Measurements from ENCODE around the gene AMBRA1.

AMBRA1 gene, protein sequence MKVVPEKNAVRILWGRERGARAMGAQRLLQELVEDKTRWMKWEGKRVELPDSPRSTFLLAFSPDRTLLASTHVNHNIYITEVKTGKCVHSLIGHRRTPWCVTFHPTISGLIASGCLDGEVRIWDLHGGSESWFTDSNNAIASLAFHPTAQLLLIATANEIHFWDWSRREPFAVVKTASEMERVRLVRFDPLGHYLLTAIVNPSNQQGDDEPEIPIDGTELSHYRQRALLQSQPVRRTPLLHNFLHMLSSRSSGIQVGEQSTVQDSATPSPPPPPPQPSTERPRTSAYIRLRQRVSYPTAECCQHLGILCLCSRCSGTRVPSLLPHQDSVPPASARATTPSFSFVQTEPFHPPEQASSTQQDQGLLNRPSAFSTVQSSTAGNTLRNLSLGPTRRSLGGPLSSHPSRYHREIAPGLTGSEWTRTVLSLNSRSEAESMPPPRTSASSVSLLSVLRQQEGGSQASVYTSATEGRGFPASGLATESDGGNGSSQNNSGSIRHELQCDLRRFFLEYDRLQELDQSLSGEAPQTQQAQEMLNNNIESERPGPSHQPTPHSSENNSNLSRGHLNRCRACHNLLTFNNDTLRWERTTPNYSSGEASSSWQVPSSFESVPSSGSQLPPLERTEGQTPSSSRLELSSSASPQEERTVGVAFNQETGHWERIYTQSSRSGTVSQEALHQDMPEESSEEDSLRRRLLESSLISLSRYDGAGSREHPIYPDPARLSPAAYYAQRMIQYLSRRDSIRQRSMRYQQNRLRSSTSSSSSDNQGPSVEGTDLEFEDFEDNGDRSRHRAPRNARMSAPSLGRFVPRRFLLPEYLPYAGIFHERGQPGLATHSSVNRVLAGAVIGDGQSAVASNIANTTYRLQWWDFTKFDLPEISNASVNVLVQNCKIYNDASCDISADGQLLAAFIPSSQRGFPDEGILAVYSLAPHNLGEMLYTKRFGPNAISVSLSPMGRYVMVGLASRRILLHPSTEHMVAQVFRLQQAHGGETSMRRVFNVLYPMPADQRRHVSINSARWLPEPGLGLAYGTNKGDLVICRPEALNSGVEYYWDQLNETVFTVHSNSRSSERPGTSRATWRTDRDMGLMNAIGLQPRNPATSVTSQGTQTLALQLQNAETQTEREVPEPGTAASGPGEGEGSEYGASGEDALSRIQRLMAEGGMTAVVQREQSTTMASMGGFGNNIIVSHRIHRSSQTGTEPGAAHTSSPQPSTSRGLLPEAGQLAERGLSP (N-terminal part only)

DNA sequence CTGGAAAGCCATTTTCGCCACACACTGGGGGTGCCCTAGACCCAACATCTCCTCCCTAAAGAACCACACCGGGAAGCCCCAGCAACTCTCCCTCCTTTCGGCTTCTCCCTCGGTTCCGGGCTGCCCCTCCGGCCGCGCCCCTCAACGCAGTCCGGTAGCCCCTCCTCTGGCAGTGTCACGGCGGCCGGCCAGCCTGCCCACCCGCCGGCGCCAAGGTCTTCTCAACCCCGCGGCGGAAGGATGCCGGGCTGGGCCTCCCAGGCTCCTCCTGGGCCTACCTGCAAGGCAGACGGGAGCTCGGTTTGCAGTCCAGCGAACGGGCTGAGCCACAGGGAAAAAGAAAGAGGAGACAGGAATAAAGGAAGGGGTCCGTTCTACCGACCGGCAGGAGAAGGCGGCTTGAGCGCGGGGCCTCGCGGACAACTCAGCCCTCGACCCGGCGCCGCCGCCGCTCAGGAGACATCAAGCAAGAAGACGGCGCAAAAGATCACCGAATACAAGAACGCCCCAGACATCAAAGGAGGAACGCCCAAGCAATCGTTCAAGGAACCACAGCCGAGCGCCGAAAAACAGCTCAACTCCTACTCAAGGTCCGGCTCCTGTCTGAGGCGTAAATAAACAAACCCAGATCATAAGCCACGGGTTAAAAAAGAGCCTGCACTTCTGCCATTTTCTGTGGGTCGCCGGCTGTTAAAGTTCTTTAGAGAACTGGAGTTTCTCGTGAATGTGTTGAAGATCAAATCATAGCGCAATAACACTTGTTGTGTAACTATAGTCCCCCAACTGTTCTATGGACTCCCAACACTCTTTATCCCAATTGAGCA is at the start of gene AMBRA1:
Gene AMBRA1 (minus strand): TSS at position 474 of the 824 bp plus-strand sequence. CDS start 45,643 bp downstream, outside the sequence.
- DNase-seq = peak; percentile 88 to 93

DNA sequence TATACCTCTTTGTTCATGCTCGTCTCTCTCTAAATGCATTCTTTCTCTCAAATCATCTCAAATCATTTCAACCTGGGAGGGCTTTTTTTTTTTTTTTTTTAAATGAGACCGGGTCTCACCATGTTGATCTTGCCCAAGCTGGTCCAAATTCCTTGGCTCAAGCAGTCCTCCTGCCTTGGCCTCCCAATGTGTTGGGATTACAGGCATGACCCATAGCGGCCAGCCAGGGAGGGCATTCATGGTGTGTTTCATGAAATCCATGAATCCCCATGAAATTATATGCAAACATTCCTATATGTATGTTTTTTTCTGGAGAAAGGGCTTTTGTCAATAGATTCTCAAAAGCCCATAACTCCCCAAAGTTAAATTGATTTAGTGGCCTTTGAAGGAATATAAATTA is 49.7 kb upstream of the AMBRA1 start:
- DNase-seq = no peak

DNA sequence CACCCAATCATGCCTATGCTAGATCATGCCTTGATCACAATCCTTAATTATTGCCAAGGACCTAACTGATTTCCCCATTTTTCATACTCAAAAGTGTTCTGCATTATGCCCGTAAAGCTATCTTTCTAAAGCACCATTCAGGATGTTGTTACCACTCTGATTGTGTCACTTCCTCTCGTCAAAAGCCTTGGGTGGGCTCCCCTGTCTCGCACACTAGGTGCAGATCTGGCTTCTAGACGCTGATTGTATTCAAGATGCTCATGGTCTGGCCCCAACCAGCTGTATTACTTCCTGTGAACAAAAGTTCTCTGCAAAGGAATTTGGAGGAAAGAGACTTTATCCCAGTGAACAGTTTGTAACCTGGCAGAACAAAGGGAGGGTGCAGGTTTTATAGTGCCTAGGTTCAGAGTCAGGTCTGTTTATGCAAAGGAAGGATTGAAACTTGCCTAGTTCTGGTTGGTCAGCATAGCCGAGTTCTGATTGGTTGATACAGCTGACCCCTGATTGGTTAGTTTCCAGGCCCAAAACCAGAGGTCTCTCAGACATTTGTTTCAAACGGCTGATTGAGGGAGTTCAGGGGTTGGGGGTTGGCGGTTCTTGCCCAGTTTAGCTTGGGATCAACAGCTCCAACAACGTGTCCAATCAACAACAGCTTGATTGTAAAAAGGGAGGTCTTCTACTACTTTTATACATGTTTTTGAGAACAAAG is 49.0 kb upstream of the AMBRA1 start:
- no peak for DNase-seq

DNA sequence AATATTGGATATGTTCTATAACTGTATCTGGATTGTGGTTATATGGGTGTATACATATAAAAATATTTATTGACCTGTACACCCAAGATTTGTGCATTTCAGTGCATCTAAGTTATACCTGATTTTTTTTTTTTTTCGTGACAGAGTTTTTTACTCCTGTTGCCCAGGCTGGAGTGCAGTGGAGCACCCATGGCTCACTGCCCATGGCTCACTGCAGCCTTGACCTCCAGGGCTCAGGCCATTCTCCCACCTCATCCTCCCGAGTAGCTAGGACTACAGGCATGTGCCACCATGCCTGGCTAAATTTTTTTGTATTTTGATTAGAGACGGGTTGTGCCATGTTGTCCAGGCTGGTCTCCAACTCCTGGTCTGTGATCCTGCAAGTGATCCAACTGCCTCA is 47.8 kb upstream of the AMBRA1 start:
- DNase-seq = no peak

DNA sequence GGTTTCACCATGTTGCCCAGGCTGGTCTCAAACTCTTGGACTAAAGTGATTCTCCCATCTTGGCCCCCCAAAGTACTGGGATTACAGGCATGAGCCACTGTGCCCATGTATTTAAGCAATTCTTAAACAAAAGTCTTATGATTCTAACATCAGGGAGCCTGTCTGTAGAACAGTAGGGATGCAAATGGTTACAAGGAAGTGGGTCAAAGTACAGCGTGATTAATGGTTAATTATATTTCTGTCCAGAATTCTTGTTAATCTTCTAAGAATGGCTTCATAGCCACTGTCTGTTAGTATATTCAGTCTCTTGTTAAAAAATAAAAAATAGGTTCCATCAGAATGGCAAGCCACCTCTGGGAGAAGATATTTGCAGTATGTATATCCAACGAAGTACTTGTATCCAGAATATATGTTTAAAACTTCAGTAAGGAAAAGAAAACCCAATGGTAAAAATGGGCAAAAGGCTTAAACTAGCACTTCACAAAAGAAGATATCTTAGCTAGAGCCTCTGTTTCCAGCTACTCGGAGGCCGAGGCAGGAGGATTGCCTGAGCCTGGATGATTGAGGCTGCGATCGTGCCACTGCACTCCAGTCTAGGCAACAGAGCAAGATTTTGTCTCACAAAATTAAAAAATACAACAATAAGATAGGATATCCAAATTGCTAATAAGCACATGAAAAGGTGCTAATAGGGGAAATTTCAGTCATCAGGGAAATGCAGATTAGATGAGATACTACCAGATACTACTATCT is 46.4 kb upstream of the AMBRA1 start:
- no peak for DNase-seq

DNA sequence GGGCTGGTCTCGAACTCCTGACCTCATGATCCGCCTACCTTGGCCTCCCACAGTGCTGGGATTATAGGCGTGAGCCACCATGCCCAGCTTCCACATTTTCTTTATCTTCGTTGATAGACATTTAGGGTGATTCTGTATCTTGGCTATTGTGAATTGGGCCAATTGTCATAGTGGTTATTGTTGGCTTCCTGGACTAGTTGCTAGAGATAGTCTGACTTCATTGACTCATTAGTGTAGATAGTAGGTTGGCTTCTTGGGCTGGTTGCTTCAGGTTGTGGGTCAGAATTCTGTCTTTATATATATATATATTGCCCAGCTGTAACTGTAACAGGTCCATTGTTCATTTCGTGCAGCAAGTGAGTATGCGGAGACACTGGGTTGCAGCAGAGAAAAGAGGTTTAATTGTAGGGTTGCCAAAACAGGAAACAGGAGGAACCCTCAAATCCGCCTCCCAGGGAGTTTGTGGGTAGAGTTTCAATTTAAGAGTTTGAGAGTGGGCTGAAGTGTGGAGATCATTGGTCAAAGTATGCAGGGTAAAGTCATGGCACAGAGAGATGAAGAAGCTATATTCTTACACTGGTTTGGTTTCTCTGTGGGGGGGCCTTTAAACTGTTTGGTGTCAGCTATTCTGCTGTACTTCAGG is 45.5 kb upstream of the AMBRA1 start:
- DNase-seq = no peak

DNA sequence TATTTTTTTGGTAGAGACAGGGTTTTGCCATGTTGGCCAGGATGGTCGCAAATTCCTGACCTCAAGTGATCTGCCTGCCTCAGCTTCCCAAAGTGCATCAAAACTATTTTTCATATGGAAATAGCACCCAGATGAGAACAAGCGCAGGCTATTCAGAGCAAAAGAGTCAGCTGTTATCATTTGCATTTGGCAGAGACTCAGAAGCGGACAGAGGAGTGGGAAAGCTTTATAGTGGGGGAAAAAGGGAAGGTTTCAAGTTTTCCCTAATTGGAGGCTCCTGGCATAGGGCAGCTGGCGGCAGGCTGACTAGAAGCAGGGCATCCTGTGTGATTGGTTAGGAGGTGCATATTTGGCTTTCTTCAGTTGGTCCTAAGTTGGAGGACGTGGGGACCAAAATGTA is 43.7 kb upstream of the AMBRA1 start:
- no peak for DNase-seq

DNA sequence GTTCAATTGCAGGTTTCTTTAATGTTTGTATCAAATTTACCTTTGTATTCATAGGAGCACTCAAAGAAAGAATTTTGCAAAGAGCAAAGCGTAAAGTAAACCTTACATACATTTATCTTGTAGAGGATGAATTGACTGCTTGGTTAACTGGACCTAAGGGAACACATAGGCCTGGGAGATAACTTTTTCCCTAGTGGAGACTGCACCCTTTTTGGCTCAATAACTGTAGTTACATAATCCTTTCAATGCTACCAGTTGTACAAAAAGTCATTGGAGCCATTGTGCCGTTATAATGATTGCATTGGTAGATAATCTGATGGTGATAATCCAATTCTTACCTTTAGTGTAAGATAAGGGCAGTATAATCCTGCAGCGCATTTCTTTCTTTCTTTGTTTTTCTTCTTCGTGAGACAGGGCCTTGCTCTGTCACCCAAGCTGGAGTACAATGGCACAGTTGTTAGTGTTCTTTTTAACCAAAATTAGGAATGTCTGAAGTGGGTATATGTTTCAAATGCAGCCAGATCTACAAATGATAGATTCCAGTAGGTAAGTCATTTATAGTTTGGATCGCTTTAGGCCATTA is 41.8 kb upstream of the AMBRA1 start:
- DNase-seq = no peak

DNA sequence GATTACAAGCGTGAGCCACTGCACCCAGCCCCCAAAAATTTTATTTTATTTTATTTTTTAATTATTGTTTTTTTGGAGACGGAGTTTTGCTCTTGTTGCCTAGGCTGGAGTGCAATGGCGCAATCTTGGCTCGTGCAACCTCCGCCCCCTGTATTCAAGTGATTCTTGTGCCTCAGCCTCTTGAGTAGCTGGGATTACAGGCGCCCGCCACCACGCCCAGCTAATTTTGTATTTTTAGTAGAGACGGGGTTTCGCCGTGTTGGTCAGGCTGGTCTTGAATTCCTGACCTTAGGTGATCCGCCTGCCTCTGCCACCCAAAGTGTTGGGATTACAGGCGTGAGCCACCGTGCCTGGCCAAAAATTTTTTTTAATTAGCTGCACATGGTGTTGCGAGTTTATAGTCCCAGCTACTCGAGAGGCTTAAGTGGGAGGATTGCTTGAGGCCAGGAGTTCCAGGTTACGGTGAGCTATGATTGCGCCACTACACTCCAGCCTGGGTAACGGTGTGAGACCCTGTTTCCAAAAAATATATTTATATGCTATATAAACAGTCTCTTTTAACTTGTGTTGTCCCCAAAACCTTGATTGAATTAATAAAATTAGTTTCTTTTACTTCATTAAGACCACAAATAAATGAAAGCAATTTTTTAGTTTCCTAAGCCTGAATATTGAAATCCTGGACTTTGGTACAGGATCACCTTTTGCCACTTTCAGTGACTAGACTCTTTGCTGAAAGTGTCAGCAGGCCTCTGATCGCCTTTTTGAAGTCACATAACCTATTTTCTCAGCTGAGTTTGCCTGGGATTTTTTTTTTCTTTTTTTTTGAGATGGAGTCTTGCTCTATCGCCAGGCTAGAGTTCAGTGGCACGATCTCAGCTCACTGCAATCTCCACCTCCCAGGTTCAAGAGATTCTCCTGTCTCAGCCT is 39.7 kb upstream of the AMBRA1 start:
- no peak for DNase-seq

DNA sequence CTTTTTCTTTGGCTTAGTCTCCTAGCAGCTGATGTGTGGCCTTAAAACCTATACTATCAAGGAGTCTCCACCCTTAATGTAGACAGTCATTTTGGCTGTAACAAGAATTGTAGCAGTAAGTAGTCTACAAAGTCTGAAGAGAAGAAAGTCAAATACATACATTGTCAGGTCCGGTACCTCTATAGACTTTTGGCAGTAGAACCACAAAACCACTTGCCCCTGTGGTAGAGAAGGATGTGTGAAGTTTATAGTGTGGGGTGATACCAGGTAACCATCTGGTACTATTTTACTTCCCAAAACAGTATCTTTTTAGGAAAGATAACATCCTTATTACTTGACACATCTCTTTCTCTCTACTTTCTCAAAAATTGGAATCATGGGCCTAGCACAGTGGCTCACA is 38.7 kb upstream of the AMBRA1 start:
- no peak for DNase-seq

DNA sequence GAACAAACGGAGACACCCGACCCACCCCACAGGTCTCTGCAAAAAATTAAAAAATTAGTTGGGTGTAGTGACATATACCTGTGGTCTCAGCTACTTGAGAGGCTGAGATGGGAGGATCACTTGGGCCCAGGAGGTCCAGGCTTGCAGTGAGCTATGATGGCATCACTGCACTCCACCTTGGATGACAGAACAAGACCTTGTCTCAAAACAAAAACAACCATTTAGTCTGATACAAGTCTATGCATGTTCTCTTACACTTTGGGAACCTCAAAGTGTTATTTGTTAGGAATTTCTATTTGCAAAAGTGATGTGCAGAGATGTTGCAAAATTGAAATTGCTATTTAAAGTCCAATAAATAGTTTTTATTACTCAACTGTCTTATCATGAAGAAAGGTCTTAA is 37.9 kb upstream of the AMBRA1 start:
- no peak for DNase-seq

DNA sequence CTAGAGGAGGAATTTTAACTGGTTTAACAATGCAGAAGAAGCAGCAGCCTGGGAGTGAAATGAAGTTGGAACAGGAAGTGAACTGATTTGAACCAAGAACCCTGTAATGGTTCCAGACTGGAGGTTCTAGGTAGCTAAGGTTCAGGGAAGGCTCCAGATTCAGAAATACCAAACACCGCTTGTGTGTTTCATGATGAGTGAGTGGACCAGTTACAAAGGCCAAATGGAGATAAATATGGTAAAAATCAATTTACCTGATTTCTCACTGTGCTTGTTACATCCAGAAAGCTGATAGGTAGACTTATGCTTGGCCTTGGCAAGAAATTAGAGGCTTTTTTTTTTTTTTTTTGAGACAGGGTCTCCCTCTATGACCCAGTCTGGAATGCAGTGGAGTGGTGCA is 36.4 kb upstream of the AMBRA1 start:
- DNase-seq = no peak

DNA sequence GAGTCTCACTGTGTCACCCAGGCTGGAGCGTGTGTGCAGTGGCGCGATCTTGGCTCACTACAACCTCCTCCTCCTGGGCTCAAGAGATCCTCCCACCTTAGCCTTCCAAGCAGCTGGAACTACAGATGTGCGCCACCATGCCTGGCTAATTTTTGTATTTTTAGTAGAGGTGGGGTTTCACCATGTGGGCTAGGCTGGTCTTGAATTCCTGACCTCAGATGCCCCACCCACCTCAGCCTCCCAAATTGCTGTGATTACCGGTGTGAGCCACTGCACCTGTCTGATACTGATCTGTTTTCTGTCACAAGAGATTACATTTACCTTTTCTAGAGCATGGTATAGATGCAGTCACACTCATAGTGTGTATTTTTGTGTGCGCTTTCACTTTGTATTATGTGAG is 35.1 kb upstream of the AMBRA1 start:
- DNase-seq = no peak

DNA sequence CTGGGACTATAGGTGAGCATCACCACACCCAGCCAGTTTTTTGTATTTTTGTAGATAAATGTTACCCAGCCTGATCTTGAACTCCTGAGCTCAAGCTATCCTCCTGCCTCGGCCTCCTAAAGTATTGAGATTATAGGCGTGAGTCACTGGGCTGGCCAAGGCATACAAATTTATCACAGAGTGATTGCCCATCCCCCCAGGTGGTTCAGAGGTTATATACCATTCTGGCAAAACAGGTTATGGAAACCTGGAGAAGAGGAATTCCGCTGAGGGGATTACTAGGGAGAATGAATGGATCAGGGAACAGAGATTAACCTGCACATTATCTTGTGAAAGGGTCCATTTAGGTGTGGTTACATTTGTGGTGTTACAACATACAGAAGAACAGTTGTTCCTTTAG is 31.6 kb upstream of the AMBRA1 start:
- DNase-seq = no peak

DNA sequence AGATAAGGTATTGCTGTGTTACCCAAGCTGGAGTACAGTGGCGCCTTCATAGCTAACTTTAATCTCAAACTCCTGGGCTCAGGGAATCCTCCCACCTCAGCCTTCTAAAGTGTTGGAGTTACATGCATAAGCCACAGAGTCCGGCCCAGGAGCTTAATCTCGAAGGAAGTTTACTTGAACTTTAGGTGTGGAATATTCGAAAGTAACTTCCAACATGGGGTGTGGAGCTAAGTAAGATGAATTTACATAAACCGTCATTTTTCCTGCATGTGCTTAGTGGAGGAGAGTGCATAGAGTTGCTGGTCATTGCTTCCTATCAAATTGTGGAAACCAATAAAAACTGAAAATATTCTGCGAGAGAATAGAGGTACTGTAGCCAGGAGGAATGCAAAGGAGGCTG is 25.0 kb upstream of the AMBRA1 start:
- DNase-seq = no peak

DNA sequence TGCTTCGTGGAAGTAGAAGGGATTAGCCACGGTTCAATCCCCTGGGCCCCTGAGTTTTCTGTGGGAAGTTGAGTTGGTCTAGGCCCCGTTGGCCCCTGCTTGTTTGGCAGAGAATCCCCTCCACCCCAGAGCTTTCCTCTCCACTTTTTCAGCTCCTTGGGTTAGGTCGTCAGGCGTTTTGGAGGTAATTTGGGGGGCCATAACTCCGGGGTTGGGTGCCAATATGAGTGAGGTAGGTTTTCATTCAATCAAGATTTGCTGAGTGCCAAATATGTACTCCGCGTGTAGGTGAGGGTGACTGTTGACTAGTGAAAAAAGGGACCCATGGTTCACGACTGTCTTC is 24.1 kb upstream of the AMBRA1 start:
- DNase-seq = no peak

DNA sequence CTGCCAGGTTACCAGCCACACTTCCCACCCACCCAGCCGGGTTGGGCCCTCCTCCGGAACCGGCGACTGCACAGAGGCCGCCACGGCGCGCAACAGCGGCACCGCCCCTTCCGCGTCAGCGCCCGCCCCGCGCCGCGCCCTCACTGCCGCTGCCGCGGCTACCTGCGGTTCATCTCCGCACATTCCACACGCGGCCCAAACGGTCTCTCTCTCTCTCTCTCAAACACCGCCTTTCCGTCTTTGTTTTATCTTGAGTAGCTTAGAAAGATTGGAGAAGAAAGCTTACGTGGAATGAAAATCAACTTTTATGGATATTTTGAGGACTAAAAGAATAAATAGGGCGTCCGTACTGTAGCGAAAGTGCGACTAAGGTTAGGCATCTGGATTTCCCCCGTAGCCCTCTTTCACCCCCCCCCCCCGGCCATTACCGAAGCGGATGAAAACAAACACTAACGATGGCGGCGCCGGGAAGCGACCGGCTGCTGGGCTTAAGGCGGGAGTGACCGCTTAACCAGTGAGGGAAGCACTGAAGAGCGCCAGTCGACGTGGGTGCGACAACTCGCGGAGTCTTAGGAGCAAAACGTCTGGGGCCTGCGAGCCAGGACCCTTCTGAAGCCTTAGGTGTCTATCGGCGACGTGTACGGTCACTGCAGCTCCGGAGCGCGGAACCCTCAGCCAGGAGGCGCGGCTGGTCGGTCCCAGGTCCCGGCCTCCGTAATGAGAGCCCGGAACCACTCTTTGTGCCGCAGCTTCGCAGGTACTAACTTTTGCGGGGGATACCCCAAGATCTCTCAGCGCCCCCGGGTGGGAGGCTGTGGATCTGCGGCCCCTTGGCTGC is 23.5 kb upstream of the AMBRA1 start, which contains the start of the genes ATG13 and HARBI1:
Gene ATG13 (plus strand): TSS at position 420 of the 838 bp plus-strand sequence. CDS start 26,739 bp downstream, outside the sequence.
Gene HARBI1 (minus strand): TSS at position 94 of the 838 bp plus-strand sequence. CDS start 990 bp downstream, outside the sequence.
- peak; percentile 71 to 73 for DNase-seq

Measured in AML-193 (cell line).